Spleen (tissue), 7 donors: ENCODE data around the gene SAFB.

ENCODE experiments used
- CTCF ChIP-seq, 11 experiments: fragments of 200-600 bp in 7 of 11; fragments of 450-650 bp in 4 of 11; sonication (generic) in 4 of 11; IDR thresholded peaks in 8 of 11; conservative IDR thresholded peaks in 3 of 11; 1 replicate in 7 of 11; 2 replicates in 4 of 11; pipeline versions ENCODE4 v1.4.0 to v1.8.0; 2016 to 2021; ENCODE audit warnings: antibody characterized with exemption in 11 of 11, inconsistent platforms in 4 of 11, mild to moderate bottlenecking in 1 of 11
- POLR2A ChIP-seq, 3 donors: fragments of 450-650 bp; IDR thresholded peaks; one replicate each; pipeline ENCODE4 v1.5.1; 2017; ENCODE audit warnings: antibody characterized with exemption in 3 of 3, mild to moderate bottlenecking in 1 of 3
- POLR2AphosphoS5 ChIP-seq, 3 donors: sonication (generic); formaldehyde crosslinking; IDR thresholded peaks; one replicate each; pipeline ENCODE4 v1.5.1; 2017; ENCODE audit warnings: antibody characterized with exemption in 3 of 3
- donor health status: DM: no; HTN: no; CAD: no; lungs with moderate emphysema.
- donor health status: DM: no; HTN: no; CAD: no.
- donor health status: DM: no; HTN: no; CAD: no.

GRCh38 chr19:5643060-5643459 is 20.2 kb downstream of the SAFB start:
- TF ChIP-seq CTCF (IDR thresholded peaks at IDR 0.05 in 8 of 11, conservative IDR thresholded peaks at IDR 0.05 in 3 of 11) (no peak), POLR2AphosphoS5 (IDR thresholded peaks at IDR 0.05) (no peak), POLR2A (IDR thresholded peaks at IDR 0.05) (no peak)
